HL-60 (cell line): ENCODE measurements around the gene LSM12.

Experiments
- DNase-seq, 2 experiments: peaks; one replicate each; pipeline ENCODE4 v3.0.0-alpha.2; 2010 to 2020; ENCODE audit warnings: low read depth in 1 of 2, low spot score in 1 of 2
- H3K27ac ChIP-seq: fragments of 250-450 bp; sonication (Bioruptor Pico); replicated peaks from 2 replicates; pipeline ENCODE4 v1.5.1; 2020; ENCODE audit warnings: mild to moderate bottlenecking, moderate library complexity
- H3K27me3 ChIP-seq: fragments of 250-450 bp; sonication (Bioruptor Pico); 2 replicates; pipeline ENCODE4 v1.5.1; 2021; ENCODE audit warnings: mild to moderate bottlenecking, moderate library complexity; ENCODE audit not compliant: insufficient read depth, poor library complexity, severe bottlenecking
- H3K4me3 ChIP-seq: replicated peaks from 2 replicates; pipeline ENCODE4 v1.5.1; 2011; ENCODE audit warnings: mild to moderate bottlenecking, control low read depth, low read length; ENCODE audit not compliant: insufficient read depth
- GABPA ChIP-seq: IDR thresholded peaks from 2 replicates; pipeline ENCODE4 v1.6.1; 2012; ENCODE audit warnings: low read depth
- POLR2AphosphoS5 ChIP-seq: IDR thresholded peaks from 2 replicates; pipeline ENCODE4 v1.6.1; 2012; ENCODE audit warnings: low read depth
- SPI1 ChIP-seq: IDR thresholded peaks from 2 replicates; pipeline ENCODE4 v1.6.1; 2012; ENCODE audit warnings: low read depth, mild to moderate bottlenecking, borderline replicate concordance
- TF ChIP-seq, protein P1 (sequence below): IDR thresholded peaks from 2 replicates; pipeline ENCODE4 v1.6.1; 2012; ENCODE audit warnings: low read depth; ENCODE audit not compliant: insufficient replicate concordance
- TF ChIP-seq, protein P2 (sequence below): IDR thresholded peaks from one replicate; pipeline ENCODE4 v1.5.1; 2011; ENCODE audit warnings: low read length, control low read depth, inconsistent platforms; ENCODE audit not compliant: insufficient read depth

Gene LSM12

DNA sequence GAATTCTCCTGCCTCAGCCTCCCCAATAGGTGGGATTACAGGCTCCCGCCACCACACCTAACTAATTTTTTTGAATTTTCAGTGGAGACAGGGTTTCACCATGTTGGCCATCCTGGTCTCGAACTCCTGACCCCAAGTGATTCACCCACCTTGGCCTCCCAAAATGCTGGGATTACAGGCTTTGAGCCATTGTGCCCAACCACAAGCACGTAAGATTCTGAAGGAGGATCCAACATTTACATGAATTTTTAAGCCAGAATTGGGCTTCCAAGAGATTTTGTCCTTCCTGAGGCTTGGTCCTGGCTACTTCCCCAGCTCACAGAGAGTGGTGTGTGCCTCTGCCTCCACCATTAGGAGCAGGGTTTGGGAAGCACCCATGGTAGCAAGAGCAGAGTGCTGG lies 15.2 kb upstream of the LSM12 start:
- TF ChIP-seq GABPA, result no peak
- TF ChIP-seq, protein P1, sequence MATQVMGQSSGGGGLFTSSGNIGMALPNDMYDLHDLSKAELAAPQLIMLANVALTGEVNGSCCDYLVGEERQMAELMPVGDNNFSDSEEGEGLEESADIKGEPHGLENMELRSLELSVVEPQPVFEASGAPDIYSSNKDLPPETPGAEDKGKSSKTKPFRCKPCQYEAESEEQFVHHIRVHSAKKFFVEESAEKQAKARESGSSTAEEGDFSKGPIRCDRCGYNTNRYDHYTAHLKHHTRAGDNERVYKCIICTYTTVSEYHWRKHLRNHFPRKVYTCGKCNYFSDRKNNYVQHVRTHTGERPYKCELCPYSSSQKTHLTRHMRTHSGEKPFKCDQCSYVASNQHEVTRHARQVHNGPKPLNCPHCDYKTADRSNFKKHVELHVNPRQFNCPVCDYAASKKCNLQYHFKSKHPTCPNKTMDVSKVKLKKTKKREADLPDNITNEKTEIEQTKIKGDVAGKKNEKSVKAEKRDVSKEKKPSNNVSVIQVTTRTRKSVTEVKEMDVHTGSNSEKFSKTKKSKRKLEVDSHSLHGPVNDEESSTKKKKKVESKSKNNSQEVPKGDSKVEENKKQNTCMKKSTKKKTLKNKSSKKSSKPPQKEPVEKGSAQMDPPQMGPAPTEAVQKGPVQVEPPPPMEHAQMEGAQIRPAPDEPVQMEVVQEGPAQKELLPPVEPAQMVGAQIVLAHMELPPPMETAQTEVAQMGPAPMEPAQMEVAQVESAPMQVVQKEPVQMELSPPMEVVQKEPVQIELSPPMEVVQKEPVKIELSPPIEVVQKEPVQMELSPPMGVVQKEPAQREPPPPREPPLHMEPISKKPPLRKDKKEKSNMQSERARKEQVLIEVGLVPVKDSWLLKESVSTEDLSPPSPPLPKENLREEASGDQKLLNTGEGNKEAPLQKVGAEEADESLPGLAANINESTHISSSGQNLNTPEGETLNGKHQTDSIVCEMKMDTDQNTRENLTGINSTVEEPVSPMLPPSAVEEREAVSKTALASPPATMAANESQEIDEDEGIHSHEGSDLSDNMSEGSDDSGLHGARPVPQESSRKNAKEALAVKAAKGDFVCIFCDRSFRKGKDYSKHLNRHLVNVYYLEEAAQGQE, result no peak
- no peak for TF ChIP-seq SPI1
- TF ChIP-seq, protein P2, sequence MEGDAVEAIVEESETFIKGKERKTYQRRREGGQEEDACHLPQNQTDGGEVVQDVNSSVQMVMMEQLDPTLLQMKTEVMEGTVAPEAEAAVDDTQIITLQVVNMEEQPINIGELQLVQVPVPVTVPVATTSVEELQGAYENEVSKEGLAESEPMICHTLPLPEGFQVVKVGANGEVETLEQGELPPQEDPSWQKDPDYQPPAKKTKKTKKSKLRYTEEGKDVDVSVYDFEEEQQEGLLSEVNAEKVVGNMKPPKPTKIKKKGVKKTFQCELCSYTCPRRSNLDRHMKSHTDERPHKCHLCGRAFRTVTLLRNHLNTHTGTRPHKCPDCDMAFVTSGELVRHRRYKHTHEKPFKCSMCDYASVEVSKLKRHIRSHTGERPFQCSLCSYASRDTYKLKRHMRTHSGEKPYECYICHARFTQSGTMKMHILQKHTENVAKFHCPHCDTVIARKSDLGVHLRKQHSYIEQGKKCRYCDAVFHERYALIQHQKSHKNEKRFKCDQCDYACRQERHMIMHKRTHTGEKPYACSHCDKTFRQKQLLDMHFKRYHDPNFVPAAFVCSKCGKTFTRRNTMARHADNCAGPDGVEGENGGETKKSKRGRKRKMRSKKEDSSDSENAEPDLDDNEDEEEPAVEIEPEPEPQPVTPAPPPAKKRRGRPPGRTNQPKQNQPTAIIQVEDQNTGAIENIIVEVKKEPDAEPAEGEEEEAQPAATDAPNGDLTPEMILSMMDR, result no peak
- TF ChIP-seq POLR2AphosphoS5, result no peak
- no peak overlapping the region for H3K27ac ChIP-seq
- no peak for DNase-seq
- H3K27me3 ChIP-seq, result no peaks in the 10 kb centered on the region
- H3K4me3 ChIP-seq, result no peak overlapping the region

DNA sequence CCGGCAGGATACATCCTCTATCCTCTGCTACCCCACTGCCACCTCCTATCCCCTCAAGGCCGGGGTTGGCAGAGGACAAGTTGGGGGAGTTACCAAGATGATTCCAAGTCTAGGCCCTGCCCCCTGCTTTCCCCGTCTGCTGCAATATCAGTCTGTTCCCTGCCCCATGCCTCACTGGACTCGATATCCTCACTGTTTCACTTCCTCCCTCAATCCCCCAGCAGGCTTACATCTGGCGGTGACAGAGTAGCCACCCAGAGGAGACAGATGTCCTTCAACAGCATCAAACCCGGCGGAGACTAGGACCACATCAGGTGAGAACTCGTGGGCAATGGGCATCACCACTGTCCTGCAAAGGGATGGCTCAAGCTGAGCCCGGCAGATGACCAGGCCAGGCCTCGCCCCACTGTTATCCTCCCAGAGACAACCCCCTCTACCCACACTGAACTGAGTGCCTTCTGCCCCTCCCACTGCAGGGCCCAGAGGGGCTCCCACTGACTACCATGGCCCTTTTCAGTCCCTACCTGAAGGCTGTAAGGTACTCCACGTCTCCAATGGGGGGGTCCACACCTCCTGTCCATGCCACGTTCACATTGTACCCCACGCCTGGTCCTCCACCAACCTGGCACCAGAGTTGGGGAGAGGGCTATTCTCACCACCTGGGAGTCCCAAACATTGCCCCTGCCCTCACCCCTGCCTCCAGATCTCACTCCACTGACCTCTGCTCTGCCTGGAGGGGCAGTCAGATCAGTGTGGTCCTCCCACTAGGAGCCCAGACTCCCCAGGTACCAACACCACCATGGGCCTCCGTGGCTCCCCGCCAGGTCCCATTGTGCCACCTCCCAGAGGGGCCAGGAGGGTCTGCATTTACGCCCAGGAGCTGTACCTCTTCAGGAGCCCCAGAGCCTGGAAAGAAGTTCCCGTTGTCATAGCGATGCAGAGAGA lies 13.7 kb upstream of the LSM12 start:
- Histone ChIP-seq H3K27ac (no peak overlapping the region), H3K4me3 (no peak overlapping the region), H3K27me3 (no peaks in the 10 kb centered on the region)
- TF ChIP-seq, protein P1, result no peak
- TF ChIP-seq POLR2AphosphoS5, result 0 out of 2 replicates have a peak, but pooled peaks have one; percentile 20
- peak in 1 of 2 experiments; percentile 70 for DNase-seq

DNA sequence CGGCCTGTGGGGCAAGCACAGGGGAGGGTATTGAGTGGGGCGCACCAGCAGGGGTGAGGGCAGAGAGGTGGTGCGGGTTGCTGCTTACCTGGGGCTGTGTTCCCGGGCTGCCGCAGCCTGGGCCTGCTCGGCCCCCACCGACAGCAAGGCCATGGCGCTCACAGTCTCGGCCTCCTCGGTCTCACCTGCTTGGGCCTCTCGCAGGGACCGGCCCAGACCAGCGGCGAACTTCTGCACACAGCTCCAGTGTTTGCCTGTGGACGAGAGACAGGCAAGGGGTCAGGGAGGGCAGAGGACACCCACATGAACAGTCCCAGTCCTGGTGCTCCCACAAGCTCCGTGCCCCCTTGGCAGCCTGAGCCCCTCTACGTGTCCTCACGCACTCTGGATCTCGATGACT lies 11.9 kb upstream of the LSM12 start:
- peak overlapping the region; percentile 68 for H3K27ac ChIP-seq
- DNase-seq, result no peak
- no peak overlapping the region for H3K4me3 ChIP-seq
- no peaks in the 10 kb centered on the region for H3K27me3 ChIP-seq
- TF ChIP-seq, protein P1, result no peak
- TF ChIP-seq, protein P2, result no peak
- no peak for TF ChIP-seq SPI1
